ENCODE measurements around the gene STAB2.

GRCh38 chr12:103639983-103640382 lies 52.9 kb downstream of the STAB2 start:
- no peak for TF ChIP-seq POLR2A (IDR thresholded peaks at IDR 0.05)
- TF ChIP-seq EP300 (IDR thresholded peaks at IDR 0.05) = no peak

Measured in ovary (tissue), 1 donor.